Coronary artery (tissue), 2 donors: ENCODE results near the gene MAGT1.
A peak's percentile ranks its signal among the peaks of the same experiment; 100 is the strongest.
"Not testable (repeated sequence)": the region's sequence is repeated elsewhere in the genome, so short reads cannot be mapped to it uniquely, and the experiment has no call there.

Source experiments
- DNase-seq: peaks from one replicate; pipeline ENCODE4 v3.0.0-alpha.2; 2017; ENCODE audit warnings: low spot score
- H3K27ac ChIP-seq, 2 donors: fragments of 200-600 bp; sonication (generic); one replicate each; pipeline ENCODE4 v1.5.1; 2016 to 2019
- H3K4me3 ChIP-seq: fragments of 200-600 bp; sonication (generic); 2 replicates; pipeline ENCODE4 v1.5.1; 2016; ENCODE audit warnings: mild to moderate bottlenecking, moderate library complexity
- TF ChIP-seq, protein P1 (sequence below): fragments of 200-600 bp; sonication (generic); IDR thresholded peaks from one replicate; pipeline ENCODE4 v1.5.1; 2019; ENCODE audit warnings: antibody characterized with exemption

Gene MAGT1

DNA sequence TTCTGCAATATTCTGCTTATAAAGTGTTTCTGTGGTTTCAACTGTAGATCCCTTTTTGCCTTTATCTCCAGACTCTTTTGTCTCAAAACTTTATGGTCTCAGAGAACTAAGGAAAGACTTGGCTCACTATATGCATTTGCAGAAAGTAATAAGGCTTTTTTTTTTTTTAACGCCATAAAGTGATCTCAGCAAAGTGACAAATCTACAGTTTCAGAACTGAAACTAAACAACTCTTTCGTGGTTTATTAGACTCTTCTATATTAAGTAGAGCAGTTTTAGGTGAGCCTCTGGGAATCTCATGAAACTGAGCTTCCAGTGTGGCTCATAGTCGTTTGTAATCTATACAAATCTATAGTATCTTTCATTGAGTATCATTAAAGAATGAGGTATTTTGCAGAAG lies 30.5 kb upstream of the MAGT1 start:
- TF ChIP-seq, protein P1, sequence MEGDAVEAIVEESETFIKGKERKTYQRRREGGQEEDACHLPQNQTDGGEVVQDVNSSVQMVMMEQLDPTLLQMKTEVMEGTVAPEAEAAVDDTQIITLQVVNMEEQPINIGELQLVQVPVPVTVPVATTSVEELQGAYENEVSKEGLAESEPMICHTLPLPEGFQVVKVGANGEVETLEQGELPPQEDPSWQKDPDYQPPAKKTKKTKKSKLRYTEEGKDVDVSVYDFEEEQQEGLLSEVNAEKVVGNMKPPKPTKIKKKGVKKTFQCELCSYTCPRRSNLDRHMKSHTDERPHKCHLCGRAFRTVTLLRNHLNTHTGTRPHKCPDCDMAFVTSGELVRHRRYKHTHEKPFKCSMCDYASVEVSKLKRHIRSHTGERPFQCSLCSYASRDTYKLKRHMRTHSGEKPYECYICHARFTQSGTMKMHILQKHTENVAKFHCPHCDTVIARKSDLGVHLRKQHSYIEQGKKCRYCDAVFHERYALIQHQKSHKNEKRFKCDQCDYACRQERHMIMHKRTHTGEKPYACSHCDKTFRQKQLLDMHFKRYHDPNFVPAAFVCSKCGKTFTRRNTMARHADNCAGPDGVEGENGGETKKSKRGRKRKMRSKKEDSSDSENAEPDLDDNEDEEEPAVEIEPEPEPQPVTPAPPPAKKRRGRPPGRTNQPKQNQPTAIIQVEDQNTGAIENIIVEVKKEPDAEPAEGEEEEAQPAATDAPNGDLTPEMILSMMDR = no peak
- H3K4me3 ChIP-seq = no peak overlapping the region
- DNase-seq = no peak
- no peak overlapping the region for H3K27ac ChIP-seq

DNA sequence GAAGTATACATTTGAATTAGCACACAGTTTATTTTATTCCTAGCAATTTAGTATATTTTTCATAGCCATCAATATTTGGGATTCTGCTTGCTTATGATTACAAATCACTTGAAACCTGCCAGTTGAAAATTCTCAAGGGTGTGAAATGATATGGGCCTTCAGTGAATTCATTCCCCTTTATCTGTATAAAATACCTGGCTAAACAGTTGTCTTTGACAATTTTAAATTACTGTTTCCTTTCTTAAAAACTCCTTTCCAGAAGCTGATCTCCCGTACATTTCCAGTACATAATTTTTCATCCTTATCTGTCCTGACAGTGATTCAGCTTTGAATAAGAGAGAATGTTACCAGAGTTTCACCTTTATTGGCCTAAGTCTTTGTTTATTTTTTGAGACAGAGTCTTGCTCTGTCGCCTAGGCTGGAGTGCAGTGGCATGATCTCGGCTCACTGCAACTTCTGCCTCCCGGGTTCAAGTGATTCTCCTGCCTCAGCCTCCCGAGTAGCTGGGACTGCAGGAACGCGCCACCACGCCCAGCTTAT lies 29.2 kb upstream of the MAGT1 start:
- DNase-seq = no peak
- TF ChIP-seq, protein P1 = no peak
- Histone ChIP-seq H3K27ac (no peak overlapping the region), H3K4me3 (no peak overlapping the region)

DNA sequence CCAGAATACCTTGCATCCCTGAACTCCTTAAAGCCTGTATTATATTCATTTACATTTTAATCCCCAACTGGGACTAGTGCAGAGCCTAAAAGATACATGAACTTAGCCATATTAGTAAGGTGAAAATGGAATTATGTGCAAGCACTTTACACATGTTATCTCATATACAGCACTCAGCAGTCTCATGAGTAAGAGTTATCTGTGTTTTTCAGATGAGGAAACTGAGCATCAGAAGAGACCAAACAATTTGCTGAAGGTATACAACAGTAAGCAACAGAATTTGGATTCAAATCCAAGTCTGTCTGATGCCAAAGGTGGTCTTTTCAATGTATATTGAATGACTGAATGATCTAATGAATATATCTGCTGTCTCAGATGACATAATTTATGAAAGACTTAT lies 27.6 kb upstream of the MAGT1 start:
- TF ChIP-seq, protein P1 = no peak
- DNase-seq = no peak
- no peak overlapping the region for H3K27ac ChIP-seq
- no peak overlapping the region for H3K4me3 ChIP-seq

DNA sequence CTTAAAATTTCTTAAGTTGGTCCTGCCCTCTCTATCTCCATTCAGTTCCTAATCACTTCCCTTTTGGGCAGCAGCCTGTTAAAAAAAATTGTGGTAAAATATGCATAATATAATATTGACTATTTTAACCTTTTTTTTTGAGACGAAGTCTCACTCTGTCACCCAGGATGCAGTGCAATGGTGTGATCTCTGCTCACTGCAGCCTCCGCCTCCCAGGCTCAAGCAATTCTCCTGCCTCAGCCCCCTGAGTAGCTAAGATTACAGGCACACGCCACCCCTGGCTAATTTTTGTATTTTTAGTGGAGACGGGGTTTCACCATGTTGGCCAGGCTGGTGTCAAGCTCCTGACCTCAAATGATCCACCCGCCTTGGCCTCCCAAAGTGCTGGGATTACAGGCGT lies 24.1 kb upstream of the MAGT1 start:
- not testable (repeated sequence) for DNase-seq, H3K4me3 ChIP-seq, H3K27ac ChIP-seq

DNA sequence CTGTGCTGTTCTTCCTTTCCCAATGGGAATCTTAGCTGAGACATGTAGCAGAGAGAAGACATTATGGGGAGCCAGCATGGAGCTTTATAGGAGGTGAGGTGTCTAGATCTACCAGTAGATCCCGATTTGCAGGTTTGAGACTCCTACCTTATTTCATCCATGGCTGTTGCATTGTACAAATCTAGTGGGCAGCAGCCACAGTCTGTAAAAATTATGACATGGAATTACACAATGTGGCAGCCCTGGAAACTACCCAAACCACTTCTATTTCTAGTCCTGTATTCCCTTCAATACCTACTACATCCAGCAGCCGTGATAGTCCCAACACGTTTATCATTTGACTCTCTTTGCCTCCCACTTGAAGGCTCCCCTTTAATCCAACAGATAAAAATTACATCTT lies 23.3 kb upstream of the MAGT1 start:
- no peak for DNase-seq
- TF ChIP-seq, protein P1 = no peak
- H3K27ac ChIP-seq = no peak overlapping the region
- no peak overlapping the region for H3K4me3 ChIP-seq

DNA sequence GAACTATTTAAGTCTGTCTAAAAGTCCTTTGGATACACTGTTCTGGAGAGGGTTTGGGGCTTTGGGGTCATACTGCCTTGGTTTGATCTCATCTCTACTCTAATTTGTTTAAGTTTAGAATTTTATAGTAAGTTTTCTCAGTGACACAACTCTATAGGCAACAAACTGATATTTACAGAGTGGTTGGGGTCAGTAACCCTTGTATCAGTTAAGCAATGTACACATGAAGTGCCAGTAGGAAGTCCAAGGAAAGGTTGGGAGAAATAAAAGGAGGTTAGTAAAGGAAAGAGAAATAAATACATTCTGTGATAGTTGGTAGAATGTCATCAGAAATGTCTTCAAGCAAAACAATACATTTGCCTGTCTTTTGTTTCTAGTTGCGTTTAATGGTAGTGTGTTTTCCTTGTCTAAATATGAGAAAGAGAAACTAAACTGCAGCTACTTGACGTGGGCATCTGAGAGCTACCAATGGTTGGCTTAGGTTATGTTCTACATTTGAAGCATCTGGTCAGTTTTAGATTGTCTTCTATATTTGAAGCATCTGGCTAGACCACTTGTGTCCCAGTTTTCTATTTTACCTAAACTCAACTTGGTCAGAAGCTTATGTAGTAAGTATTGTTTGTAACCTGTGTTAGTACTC lies 22.2 kb upstream of the MAGT1 start:
- TF ChIP-seq, protein P1 = no peak
- DNase-seq = no peak
- no peak overlapping the region for H3K4me3 ChIP-seq
- H3K27ac ChIP-seq = no peak overlapping the region

DNA sequence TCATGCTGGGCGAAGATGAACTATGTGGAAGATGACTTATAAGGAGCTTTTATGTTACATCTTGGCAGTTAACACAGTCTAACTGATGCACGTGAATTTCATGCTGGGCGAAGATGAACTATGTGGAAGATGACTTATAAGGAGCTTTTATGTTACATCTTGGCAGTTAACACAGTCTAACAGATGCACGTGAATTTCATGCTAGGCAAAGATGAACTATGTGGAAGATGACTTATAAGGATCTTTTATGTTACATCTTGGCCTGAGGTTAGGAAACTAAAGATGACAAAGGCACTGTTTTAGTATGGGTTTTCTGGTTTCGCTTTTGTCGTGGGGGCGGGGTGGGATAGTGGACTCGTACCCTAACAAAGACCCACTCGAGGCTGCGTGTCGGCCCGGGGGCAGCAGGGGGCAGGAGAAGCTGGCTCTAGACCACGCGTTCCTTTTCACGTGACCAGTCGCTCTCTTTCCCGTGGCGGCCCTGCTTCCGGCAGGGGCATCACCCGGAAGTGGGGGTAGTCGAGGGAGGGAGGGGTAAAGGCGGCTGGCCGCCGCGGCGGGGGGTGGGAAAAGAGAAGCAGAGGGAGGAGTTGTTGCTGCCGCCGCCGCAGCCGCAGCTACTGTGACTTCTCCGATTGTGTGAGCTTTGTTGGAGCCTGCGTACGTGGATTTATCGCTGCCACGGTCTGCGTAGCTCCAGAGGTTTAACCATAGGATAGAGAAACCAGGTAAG lies 15.0 kb upstream of the MAGT1 start, which contains the start of gene ATP7A:
ATP7A (plus strand) TSS at position 586 of the 733 bp plus-strand sequence. CDS start 60,949 bp downstream, outside the sequence.
- DNase-seq = peak; percentile 91
- H3K4me3 ChIP-seq = peak within 1 kb of the TSS; percentile 72
- H3K27ac ChIP-seq = peak within 1 kb of the TSS; percentile 52 to 88
- TF ChIP-seq, protein P1 = no peak
